Activated effector memory CD4-positive, alpha-beta T cell treated with anti-CD3 and anti-CD28 coated beads, Interleukin-2, amount 50 U/mL, for 16 hours (primary cell): Measurements from ENCODE around the gene MYRF.

Experiments used
- DNase-seq: peaks from one replicate; pipeline ENCODE4 v3.0.0-alpha.2; 2020

MYRF gene

GRCh38 chr11:61742391-61742790, 10.0 kb upstream of the MYRF start:
- no peak for DNase-seq

DNA sequence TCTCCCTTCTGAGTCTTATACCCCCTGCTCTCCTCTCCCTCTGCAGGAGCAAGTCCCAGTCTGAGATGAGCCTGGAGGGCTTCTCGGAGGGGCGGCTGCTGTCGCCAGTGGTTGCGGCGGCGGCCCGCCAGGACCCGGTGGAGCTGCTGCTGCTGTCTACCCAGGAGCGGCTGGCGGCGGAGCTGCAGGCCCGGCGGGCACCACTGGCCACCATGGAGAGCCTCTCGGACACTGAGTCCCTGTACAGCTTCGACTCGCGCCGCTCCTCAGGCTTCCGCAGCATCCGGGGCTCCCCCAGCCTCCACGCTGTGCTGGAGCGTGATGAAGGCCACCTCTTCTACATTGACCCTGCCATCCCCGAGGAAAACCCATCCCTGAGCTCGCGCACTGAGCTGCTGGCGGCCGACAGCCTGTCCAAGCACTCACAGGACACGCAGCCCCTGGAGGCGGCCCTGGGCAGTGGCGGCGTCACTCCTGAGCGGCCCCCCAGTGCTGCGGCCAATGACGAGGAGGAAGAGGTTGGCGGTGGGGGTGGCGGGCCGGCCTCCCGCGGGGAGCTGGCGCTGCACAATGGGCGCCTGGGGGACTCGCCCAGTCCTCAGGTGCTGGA, 8.8 kb upstream of the MYRF start:
- DNase-seq: no peak

- DNase-seq: no peak
Measured at GRCh38 chr11:61744181-61744580, 8.3 kb upstream of the MYRF start.

DNA sequence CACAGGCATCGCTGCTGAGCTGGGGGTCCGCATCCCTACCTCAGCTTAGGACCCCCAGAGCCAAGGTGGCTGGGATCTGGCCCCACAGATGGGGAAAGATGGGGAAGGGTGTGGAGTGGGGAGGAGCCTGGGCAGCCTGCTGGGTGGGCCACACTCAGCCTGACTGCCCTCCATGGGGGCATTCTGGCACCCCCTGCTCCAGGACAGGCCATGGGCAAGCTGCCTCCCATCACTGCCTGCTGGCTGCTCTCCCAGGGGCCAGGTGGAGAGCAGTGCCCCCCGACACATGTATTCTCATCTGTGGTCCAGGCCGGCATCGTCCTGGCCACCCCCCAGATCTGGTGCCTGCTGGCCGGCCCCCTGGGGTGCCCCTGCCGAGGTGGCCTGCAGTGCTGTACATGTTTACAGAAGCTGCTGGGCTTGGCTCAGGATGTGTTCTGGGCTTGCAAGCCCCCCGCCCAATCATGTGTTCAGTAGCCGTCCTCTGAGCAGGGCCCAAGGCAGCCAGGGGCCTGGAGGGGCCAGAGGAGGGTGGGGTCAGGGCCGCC, 7.8 kb upstream of the MYRF start:
- DNase-seq: no peak

- DNase-seq: no peak
Measured at GRCh38 chr11:61745781-61746441, 6.5 kb upstream of the MYRF start.

DNA sequence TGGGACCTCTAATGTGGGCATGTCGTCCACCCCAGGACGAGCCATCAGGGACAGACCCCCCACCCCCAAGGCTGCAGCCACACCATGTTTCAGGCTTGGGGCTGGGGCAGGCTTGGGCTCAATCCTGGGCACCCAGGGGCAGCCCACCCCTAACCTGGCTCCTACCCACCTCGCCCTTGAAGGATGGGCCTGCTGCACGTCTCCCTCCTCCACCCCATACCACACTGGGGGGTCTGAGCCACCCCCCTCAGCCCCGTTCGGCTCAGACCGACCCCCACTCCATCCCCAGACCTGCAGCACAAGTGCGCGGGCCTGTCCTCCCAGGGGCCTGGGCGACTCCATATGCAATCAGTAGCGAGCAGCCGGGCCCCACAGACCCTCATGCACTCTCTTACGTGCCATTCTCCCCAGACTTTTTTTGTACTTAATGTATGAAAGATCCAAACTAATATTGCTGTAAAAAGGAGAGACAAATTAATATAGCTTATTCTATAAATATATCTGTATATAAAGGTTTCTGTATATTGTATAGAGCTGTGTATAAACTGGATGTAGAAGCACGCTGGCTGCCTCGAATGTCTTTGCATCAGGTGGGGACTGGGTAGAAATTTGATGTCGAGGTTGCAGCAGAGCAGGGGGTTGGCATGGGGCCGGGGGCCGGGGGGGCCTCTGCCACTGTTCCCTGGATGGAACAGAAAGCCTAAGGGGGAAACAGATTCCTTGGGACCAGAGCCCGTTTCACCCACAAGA, 5.8 kb upstream of the MYRF start:
- no peak for DNase-seq

GRCh38 chr11:61747192-61747966, 5.1 kb upstream of the MYRF start:
- peak; percentile 78 for DNase-seq

DNA sequence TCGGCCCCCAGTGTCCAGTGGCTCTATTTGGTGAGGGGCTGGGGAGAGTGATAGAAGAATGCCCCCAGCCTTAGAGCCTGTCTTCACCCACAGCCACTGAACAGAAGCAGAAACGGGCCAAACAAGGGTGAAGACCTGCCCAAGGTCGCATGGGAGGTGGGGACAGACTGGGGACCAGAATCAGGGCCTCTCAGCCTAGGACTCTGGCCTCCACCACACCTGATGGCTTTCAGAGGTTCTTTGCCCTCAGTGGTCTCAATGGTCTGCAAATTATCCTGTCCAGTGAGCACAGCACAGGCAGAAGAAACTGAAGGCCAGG, 4.5 kb upstream of the MYRF start:
- DNase-seq: no peak

DNA sequence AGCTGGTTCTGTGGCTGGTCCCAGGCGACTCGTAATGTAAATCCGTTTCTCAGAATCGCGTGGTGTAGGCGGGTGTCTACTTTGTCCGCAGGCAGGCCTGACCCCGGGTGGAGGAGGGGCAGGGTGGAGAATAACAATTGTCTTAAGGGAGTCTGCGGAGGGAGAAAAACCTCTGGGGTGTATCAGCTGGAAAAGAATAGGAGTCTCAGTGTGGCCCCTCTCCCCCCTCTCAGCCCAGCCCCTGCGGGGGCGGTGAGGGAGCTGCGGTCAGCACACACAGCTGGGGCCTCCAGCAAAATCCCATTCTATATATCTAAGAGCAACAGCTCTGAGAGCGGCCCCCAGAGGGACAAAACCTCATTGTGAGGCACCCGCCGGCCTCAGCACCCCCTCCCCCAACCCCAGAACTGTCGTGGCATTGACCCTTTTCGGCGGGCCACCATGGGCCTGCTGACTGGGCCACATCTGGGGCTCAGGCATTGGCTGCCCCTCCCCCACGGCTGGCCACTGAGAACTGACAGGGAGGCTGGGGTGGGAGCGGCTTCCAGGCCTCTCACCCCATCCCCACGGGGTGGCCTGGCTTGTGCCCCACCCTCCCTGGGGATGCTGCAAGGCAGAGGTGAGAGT, 2.7 kb upstream of the MYRF start:
- DNase-seq: no peak

GRCh38 chr11:61750631-61751273, 1.7 kb upstream of the MYRF start:
- DNase-seq: no peak

DNA sequence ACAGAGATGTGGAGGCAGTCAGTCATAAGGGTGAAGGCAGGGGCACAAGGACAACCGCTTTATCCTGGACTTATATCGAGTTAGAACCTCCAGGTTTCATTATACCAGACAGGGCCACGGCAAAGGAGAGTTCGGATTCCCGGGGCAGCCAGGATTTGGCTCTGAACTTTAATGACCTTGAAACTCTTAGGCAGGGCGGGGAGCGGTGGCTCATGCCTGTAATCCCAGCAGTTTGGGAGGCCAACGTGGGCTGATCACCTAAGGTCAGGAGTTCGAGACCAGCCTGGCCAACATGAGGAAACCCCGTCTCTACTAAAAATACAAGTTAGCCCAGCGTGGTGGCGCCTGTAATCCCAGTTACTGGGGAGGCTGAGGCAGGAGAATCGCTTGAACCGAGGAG, 1.1 kb upstream of the MYRF start:
- DNase-seq: no peak

DNA sequence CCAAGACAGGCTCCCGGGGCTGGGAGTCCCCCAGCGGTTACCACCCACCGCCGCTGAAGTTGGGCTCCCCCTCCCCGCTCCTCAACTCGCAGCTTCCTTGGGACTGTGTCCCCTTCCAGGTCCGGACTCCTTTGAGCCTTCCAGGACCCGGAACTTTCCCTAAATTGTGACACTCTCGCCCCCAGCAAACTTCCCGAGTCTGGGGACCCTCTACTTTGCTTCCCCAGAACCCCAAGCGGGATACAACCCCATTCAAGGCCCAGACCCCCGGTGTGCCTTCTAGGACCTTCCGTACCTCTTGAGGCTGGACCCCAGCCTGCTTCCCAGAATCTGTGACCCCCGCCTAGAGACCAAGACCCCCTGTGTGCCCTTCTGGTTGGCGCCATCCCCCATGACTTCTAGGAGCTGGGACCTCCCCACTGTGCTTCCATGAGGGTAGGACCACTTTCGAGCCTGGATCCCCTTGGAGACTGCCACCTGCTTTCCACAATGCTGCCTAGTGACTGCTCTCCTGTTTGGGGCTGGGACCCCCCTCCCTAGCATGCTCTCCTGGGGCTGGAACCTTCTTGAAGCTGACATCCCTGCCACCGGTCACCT, 587 bp downstream of the MYRF start:
- no peak for DNase-seq

DNA sequence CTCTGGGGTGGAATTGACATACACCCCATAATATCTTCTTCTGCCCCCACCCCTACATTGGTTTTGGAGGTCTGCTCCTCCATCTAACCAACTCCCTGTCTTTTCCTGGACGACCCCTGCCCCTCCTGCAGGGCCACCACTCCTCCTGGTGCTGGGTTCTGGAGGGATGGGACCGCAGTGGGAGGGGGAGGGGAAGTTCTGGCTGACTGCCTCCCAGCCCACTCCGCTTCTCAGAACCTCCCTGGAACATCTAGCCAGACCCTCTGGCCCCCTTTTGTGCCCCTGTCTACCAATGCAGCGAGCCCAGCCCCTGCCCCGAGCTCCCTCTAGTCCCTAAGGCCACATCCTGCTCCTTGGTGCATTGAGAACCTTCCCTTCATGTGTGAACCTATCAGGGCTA, 1.2 kb downstream of the MYRF start:
- DNase-seq: no peak

DNA sequence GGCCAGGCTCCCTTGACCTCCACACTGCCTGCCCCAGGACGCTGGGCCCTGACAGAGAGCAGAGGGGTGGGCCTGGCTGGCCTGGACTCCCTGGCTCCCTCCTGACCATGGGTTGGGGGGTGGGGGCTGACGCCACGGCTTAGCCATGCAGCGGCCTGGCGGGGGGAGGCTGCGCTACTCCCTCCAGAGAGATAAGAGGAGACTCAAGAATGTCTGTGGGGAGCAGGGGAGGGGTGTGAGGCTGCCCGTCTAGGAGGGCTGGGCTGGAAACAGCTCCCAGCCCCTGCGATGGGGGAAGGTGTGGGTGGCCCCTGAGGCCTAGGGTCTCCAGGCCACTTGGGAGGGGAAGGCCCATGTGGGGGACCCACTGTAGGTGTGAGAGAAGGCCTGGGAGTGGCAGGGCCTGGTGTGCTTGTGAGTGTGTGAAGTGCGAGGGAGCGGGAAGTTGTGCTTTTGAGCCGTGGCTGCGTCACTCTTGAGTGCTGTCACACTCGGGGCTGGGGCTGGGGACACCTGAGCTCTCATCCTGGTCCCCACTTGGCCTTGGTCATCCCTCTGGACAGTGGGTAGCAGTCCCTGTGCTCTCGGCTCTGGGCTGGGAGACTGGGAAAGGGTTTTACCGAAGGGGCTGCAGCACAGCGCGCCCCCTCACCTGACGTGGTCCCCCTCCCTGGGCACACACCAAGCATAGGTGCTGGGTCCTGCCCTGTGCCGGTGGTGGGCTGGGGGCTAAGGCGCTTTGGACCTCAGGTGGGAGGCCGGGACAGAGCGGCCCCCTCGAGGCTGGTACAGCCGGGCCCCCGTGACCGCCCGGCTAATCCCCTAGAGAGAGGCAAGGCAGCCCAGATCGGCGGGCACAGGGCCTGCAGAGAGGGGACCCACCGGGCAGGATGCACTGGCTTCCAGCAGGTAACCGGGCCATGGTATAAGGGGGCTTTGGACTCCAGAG, 2.4 kb downstream of the MYRF start:
- DNase-seq: no peak

DNA sequence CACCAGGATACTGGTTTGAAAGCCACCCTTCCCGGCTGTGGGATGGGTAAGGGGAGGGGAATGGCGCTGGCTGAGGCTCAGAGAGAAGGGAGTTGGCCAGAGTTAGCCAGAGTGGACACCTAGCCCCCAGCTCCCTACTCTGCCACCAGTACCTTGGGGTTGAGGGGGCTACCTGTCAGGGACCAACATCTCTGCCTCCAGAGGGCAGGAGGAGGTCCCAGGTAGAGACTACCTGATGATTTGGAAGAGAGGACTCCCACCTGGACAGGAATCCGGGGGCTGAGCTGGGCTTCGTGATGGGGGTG, 3.7 kb downstream of the MYRF start:
- DNase-seq: no peak

GRCh38 chr11:61756452-61757212, 4.2 kb downstream of the MYRF start:
- no peak for DNase-seq

- DNase-seq: no peak
Measured at GRCh38 chr11:61757213-61757862, 4.9 kb downstream of the MYRF start.

DNA sequence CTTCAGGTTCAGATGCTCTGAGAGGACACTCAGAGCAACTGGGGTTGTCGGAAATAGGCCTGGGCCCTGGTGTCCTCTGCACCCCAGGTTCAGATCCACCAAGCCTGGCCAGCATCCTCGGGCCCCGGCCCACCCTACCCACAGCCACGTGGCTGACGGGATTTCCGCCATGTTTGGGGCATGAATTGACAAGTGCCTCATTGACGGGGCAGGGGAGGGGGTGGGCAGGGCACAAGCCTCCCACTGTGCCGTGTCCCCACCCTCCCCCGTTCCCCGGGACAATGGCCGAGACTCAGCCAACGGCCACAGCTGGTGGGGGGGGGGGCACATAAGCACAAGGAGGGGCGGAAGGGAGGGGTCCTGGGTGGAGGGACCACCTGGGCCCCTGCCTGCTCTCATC, 8.5 kb downstream of the MYRF start:
- no peak for DNase-seq

- no peak for DNase-seq
Measured at GRCh38 chr11:61761440-61762222, 9.2 kb downstream of the MYRF start.
